ENCODE data around the gene TRIO.

DNA sequence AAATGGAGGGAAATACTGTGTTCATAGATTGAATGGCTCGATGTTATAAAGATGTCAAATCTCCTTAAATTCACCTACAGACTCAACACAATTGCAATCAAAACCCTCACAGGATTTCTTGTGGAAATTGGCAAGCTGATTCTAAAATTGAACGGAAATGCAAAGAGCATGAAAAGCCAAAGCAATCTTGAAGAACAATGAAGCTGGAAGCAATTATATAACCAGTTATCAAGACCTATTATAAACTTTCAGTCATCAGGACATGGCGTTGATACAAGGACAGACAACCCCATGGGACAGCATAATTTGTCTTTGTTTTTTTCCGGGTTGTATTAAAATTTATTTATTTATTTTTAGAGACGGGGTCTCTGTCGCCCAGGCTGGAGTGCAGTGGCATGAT, 385.0 kb downstream of the TRIO start:
- TF ChIP-seq, protein P1, sequence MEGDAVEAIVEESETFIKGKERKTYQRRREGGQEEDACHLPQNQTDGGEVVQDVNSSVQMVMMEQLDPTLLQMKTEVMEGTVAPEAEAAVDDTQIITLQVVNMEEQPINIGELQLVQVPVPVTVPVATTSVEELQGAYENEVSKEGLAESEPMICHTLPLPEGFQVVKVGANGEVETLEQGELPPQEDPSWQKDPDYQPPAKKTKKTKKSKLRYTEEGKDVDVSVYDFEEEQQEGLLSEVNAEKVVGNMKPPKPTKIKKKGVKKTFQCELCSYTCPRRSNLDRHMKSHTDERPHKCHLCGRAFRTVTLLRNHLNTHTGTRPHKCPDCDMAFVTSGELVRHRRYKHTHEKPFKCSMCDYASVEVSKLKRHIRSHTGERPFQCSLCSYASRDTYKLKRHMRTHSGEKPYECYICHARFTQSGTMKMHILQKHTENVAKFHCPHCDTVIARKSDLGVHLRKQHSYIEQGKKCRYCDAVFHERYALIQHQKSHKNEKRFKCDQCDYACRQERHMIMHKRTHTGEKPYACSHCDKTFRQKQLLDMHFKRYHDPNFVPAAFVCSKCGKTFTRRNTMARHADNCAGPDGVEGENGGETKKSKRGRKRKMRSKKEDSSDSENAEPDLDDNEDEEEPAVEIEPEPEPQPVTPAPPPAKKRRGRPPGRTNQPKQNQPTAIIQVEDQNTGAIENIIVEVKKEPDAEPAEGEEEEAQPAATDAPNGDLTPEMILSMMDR (IDR thresholded peaks at IDR 0.05; ENCODE audit: low read depth, low read length, poor library complexity, severe bottlenecking), result no peak
- TF ChIP-seq EZH2phosphoT487 (IDR thresholded peaks at IDR 0.05; ENCODE audit: borderline replicate concordance, low read length), result no peak
